HS-5 (cell line): ENCODE measurements around the gene TRANK1.

Experiments used
- DNase-seq: peaks from one replicate; pipeline ENCODE4 v3.0.0-alpha.2; 2012; ENCODE audit warnings: low read depth

The TRANK1 gene

DNA sequence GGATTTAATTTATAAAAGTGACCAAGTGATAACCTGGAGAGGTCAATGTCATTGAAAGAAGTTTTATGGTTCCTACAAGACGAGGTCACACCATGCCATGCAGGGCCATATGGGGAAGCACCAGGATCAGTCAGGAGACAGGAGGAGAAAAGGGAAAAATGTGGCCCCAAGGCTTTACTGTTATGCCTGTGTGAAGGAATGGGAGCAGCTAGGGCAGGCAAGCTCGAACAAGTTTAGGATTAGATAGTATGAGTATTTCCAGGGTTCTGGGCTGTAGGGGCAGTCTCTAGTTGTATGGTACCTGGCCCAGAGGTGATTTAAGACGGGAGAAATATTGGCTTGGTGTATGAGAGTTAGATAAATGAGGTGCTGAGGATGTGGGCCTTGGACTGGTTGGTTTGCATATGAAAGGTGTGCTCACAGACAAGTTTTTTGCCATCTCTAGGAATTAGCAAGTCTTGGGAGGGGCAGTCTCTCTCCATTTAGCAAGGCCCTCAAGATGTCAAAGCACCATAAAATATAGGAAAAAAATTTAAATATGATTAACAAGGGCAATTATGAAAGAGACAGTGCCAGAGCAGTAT lies 144.2 kb downstream of the TRANK1 start:
- DNase-seq = no peak

DNA sequence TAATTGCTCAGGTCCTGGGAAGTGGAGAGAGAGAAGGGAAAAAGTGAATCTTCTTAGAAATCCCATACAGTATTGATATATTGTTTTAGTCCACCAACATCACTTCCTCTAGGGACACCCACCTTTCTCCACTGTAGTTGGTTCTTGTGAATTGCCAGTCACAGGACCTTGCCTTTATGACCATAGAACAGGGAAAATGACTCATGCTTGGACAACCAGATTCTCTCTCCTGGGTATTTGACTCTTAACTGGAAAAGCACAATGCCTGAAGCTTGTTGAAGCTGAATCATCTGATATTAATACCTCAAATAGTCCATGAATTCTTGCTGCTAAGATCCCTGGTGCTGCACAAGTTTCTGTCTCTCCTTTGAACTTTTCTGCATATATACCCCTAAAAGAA lies 148.0 kb downstream of the TRANK1 start:
- DNase-seq = no peak

DNA sequence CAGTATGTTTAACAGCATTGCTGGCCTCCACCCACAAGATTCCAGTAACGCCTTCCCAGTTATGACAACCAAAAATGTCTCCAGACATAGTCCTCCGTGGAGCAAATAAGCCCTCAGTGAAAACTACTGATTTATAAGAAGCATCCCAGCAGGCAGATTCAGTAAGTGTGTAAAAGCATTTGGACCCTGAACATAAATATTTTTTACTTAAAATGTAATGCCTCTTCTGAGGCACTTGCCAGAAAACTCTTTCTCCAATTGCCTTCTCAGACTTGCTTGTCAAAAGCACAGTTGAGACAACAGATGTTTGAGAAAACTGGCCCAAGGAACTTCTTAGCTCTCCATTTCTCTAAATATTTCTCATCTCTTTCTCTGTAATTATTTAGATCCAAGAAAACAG lies 148.7 kb downstream of the TRANK1 start:
- no peak for DNase-seq

DNA sequence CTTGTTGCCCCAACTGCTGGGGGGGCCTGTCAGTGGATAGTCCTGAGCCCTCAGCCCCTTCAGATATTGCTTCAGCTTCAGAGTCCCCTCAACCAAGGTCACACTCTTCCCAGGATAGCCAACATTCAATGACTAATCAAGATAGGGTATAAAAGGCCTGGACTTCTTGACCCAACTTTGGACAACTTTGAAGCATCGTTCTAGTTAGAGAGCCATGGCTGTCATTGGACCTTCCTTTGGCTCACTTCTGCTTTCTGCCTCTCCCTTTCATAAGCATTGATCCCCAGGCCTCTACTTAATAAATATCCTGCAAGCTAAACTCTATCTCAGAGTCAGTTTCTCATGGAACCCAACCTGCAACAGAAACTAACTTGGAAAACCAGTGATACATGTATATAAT lies 149.2 kb downstream of the TRANK1 start:
- DNase-seq = no peak

DNA sequence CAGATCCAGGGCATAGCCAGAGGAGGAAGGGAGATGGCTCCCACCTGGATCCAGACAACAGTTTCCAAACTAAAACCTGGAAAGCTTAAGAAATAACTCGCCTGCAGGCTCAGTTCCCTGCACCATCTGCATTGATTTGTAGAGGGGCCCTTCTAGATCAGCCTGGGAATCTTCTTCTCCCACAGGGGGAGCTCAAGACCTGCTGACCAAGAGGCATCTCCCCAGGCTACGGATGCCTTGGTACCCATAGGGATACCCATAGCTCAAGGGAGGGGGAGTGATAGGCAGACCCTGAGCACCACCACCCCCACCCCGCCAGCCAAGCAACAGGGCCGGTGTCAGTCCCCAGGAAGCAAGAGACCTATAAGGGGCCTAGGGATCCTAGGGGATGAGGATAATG lies 152.5 kb downstream of the TRANK1 start:
- DNase-seq = no peak

DNA sequence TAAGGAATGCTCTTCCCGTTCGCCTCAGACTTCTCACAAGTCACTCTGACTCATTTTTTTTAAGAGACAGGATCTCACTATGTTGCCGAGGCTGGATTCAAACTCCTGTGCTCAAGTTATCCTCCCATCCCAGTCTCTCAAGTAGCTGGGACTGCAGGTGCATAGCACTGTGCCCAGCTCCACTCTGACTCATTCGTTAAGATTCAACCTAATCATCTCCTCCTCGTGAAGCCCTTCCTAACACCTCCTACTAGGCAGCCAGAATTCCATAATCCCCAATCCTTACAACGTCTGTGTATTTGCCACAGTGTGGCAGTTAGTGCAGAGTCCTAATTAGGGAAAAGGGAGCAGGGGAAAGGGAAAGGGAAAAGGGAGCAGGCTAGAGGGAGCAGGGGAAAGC lies 154.1 kb downstream of the TRANK1 start:
- no peak for DNase-seq

DNA sequence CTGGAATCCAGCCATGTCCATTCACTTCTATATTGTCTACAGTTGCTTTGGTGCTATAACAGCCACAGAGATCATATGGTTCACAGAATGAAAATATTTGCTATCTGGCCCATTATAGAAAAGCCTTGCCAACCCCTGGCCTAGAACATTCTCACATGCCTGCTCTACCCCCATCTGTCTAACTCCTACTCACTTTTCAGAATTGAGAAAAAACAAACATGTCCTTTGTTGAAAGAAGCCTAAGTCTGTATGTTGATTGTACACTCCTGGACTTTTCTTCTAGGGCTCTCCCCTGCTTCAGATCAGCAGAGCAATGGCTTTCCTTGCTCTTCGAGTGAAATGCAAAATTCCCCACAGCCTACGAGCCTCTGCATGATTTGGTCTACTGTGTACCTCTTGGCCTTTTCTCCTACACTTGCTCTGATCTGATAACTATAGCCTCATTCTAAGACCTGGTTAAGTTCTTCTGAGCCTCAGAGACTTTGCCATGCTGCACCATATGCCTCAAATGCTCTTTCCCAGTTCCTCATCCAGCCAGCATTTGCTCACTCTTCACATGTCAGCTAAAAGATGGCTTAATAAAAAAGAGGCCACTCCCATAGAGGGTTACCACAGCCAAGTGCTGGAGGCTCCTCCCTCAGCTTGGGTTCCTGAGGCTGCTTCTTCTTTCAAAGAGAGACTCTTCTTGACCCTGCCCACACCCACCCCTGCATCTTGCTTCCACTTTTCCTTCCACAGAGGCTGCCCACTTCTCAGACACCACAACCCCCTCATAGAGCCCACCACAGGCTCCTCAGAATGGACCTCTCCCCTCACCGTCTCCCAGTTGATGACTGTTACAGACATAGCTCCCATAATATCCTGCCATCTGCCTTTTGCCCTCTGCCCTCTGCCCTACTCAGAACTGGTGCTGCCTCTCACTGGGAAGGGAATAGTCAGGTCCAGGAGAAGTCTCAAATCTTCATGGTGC lies 157.6 kb downstream of the TRANK1 start:
- DNase-seq = no peak

DNA sequence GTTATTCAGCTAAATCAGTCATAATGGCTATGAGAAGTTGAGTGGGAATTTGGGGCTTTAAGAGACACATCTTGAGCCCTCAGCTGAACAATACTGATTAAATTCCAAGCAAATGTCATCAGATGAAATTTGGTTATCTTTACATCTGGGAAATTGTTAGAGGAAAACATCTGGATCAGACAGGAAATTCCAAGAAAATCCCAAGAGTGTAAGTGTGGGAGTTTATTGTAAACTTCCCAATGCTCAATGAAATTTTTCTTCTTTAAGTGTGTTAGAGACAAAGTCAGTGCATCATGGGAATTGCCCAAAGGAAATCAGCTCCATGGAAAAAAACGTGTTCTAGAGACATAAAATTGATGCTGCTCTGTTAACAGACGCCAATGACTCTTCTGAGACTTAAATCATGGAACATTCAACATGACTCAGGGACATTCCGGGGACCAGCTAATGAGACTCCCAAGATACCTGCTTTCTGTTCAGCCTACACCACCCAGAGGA lies 160.7 kb downstream of the TRANK1 start:
- DNase-seq = peak; percentile 26

DNA sequence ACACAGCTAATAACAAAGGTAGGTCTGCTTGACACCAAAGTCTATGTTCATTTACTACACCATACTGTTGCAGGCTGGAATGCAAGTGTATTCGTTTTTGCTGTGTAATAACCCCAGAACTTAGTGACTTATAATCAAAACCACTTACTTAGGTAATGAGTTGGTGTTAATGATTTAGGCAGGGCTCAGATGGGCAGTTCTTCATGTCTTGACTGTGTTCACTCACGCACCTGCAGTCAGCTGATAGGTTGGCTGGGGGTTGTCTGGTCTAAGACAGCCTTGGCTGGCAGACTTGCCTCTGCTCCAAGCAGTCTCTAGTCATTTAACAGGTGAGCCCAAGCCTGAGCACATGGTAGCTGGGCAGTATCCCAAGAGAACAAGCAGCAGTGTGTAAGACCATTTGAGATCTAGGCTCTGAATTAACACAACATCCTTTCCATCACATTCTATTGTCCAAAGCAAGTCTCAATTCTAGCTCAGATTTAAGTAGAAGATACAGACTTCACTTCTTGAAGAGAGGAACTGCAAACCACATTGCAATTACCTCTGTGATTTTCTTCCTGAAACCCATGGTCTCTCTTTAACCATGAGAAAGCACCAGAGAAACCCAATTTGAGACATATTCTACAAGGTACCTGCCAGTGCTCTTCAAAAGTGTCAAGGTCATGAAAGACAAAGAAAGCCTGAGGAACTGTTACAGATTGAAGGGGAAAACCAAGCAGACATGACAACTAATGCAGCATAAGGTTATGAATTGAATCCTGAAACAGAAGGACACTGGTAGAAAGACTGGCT lies 167.2 kb downstream of the TRANK1 start:
- no peak for DNase-seq
